ENCODE results near the gene COX5B. TPM values are rescaled to one million over a fixed set of nuclear protein-coding genes. Genes with fewer than 3 reads are reported as not detected.

COX5B gene
- total and polyA plus RNA-seq, 12 donors, result 198 to 1,683 (median 390) TPM

DNA sequence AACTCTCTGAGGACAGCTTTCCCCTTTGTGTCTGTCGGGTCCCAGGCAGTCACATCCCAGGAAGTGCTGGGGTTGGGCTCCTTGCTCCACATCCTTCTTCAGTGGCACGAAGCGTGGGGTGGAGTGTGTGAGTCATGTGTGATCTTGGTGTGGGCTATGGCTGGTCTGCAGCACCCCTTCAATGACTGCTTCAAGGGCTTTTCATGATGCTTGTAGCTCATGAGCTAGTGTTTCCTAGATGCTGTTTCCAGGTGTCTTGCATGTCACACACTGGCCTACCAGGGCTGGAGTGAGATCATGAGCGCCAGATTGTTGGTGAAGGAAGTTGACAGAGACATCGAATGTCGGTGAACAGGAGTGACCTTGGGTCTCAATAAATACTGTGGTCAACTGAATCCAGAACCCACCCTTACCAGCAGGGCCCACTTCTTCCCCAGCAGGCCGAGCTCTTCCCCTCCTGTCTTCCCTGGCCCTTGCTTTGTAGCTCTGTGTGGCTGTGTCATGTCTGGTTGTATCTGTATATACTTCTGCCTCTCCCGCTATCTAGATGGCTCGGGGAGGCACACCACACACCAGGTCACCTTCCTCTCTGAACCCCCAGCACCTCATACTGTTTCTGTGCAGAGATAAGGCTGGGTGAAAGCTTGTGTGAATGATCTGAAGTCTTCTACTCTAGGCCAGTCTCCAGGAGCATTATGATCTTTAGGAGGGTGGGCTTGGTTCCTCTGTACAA lies 27.5 kb downstream of the COX5B start:
- intact Hi-C loops (cut with DNase I), result no loop called here
- Histone ChIP-seq H3K27me3 (no peaks in the 10 kb centered on the region), H3K4me3 (no peak overlapping the region), H3K27ac (no peak overlapping the region), H3K4me1 (replicated peaks in 1 of 2) (no peaks in the 10 kb centered on the region), H3K9me3 (replicated peaks in 1 of 3) (no peaks in the 10 kb centered on the region), H3K36me3 (replicated peaks in 1 of 2) (no peaks in the 10 kb centered on the region)
- TF ChIP-seq POLR2A (IDR thresholded peaks at IDR 0.05), result no peak
- TF ChIP-seq, protein P1, sequence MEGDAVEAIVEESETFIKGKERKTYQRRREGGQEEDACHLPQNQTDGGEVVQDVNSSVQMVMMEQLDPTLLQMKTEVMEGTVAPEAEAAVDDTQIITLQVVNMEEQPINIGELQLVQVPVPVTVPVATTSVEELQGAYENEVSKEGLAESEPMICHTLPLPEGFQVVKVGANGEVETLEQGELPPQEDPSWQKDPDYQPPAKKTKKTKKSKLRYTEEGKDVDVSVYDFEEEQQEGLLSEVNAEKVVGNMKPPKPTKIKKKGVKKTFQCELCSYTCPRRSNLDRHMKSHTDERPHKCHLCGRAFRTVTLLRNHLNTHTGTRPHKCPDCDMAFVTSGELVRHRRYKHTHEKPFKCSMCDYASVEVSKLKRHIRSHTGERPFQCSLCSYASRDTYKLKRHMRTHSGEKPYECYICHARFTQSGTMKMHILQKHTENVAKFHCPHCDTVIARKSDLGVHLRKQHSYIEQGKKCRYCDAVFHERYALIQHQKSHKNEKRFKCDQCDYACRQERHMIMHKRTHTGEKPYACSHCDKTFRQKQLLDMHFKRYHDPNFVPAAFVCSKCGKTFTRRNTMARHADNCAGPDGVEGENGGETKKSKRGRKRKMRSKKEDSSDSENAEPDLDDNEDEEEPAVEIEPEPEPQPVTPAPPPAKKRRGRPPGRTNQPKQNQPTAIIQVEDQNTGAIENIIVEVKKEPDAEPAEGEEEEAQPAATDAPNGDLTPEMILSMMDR (IDR thresholded peaks at IDR 0.05), result no peak
- 85 to 88% (median 87%) methylated on average over 7 to 9 of the region's 9 CpGs for WGBS, 4 donors
- DNase-seq, result no peak

DNA sequence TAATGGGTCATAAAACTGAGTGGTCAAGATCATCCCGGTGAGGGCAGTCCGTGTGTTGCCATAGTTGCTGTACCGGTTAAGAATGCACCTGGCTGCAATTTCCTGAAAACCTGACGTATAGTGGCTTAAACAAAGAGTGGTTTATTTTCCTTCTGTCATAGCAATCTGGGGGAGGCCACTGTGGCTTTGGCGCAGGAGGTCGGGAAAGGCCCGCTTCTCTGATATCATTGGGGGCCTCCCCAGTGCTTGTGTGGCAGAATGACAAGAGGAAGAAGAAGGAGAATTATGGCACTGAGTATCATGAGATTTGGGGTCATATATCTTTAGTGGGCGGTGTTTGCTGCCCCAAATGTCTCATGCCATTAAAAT lies 28.0 kb downstream of the COX5B start:
- Histone ChIP-seq H3K4me3 (no peak overlapping the region), H3K36me3 (replicated peaks in 1 of 2) (no peaks in the 10 kb centered on the region), H3K4me1 (replicated peaks in 1 of 2) (no peaks in the 10 kb centered on the region), H3K27me3 (no peaks in the 10 kb centered on the region), H3K9me3 (replicated peaks in 1 of 3) (no peaks in the 10 kb centered on the region), H3K27ac (no peak overlapping the region)
- WGBS, 4 donors, result 61 to 76% (median 73%) methylated on average over 8 of the region's 8 CpGs
- no peak for DNase-seq
- TF ChIP-seq, protein P1 (IDR thresholded peaks at IDR 0.05), result no peak
- no peak for TF ChIP-seq POLR2A (IDR thresholded peaks at IDR 0.05)
- intact Hi-C loops (cut with DNase I), result no loop called here

DNA sequence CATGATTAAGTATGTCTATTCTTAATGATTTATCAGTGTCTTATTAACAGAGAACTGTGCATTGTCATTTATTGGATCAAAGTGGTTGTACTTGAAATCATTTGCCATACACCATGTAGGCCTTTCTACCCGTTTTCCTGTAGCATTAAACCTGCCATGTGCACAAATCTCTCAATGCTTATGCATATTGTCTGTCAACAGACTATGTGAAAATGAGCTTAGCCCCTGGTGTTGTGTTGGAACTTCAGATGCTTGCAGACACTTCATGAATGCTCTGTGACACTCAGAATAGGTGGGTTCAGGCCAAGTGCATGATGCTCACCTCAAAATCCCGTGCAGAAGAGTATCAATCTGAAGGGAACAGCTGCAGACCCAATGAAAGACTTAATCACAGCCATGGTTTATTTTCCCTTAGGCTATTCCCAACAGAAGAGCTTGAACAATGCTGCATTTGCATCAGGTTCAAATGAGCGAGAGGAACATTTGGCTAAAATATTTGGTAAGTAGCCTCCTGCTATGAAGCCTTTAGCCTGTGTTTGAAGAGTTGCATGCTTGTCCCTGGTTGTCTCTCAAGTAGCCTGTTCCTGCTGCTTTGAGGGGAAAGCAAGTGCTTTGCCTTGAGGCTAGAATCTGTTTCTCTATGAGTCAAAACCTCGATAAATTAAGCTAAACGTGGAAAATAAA lies 29.7 kb downstream of the COX5B start:
- H3K9me3 ChIP-seq (replicated peaks in 1 of 3), result no peaks in the 10 kb centered on the region
- no peak overlapping the region for H3K4me3 ChIP-seq
- H3K27me3 ChIP-seq, result no peaks in the 10 kb centered on the region
- intact Hi-C loops (cut with DNase I), result no loop called here
- H3K27ac ChIP-seq, result no peak overlapping the region
- 71 to 79% (median 74%) methylated on average over 5 of the region's 5 CpGs for WGBS, 4 donors
- no peaks in the 10 kb centered on the region for H3K4me1 ChIP-seq (replicated peaks in 1 of 2)
- DNase-seq, result no peak
- TF ChIP-seq, protein P1 (IDR thresholded peaks at IDR 0.05), result no peak
- no peak for TF ChIP-seq POLR2A (IDR thresholded peaks at IDR 0.05)
- H3K36me3 ChIP-seq (replicated peaks in 1 of 2), result no peaks in the 10 kb centered on the region

DNA sequence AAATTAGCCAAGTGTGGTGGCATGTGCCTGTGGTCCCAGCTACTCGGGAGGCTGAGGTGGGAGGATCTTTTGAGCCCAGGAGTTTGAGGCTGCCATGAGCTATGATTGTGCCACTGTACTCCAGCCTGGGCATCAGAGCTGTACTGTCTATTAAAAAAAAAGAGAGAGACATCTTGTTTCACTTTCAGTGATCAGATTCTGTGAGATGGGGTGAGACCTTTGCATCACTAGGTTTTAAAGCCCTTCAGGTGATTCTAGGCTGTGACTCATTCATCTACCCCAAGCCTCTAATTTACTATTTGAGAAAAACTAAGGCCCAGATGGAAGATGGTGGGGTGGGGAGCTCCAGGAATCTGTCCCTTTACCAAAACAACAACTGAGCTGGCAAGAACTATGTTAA lies 30.8 kb downstream of the COX5B start:
- no peak for DNase-seq
- Histone ChIP-seq H3K27ac (no peak overlapping the region), H3K4me3 (no peak overlapping the region), H3K36me3 (replicated peaks in 1 of 2) (no peaks in the 10 kb centered on the region), H3K27me3 (no peaks in the 10 kb centered on the region), H3K4me1 (replicated peaks in 1 of 2) (no peaks in the 10 kb centered on the region), H3K9me3 (replicated peaks in 1 of 3) (no peaks in the 10 kb centered on the region)
- WGBS, 4 donors, result 90 to 100% (median 95%) methylated on average over 1 of the region's 1 CpG
- intact Hi-C loops (cut with DNase I), result no loop called here
- TF ChIP-seq POLR2A (IDR thresholded peaks at IDR 0.05), result no peak

Data from adrenal gland (tissue), 12 donors.